ENCODE results near the gene LRCH1.
A peak's percentile ranks its signal among the peaks of the same experiment; 100 is the strongest.

The LRCH1 gene

DNA sequence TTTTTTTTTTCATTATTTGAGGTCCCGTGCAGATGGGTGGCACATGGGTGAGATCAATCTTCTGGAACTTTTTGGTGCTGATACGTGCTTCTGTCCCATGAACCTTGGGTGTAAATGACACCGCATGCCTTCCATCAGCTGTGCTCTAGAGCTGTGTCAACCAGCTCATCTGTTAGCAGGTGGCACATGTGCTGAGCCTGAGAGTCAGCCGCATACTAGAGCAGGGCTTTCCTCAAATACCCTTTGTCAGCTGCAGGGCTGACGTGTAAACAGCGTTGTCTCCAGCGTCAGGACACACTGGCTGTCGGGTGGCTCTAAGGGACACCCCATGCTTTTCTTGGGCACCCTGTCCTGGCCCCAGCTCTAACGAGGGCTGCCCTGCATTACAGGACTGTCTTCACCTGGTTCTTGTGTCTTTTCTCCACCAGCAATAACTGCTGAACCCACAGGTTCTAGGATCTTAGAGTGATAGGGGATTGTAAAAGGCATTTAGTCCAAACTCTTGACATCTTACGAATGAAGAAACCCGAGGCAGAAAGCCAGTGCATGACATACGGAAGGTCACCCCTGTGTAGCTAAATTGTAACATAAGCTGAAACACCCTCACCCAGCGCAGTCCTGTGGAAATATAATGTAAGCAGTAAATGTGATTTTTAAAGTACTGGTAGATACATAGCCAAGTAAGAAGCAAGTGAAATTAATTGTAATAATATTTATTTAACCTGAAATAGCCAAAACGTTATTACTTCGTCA is 119.5 kb downstream of the LRCH1 start:
- H3K79me2 ChIP-seq (ENCODE audit: insufficient read depth, low read depth): 0 out of 2 replicates have a peak, but pooled peaks cover 10% of the 10 kb centered on the region
- peaks cover 30% of the 10 kb centered on the region for H3K4me1 ChIP-seq (ENCODE audit: low read depth, poor library complexity, severe bottlenecking)
- H4K20me1 ChIP-seq (ENCODE audit: insufficient read depth): no peaks in the 10 kb centered on the region
- H3K27me3 ChIP-seq (ENCODE audit: insufficient read depth, low read depth): no peaks in the 10 kb centered on the region
- no peak overlapping the region for H3K4me3 ChIP-seq (IDR thresholded peaks at IDR 0.05; ENCODE audit: insufficient read depth, low read depth, low read length)
- no peak overlapping the region for H2AFZ ChIP-seq (ENCODE audit: low read depth)
- TF ChIP-seq, protein P1, sequence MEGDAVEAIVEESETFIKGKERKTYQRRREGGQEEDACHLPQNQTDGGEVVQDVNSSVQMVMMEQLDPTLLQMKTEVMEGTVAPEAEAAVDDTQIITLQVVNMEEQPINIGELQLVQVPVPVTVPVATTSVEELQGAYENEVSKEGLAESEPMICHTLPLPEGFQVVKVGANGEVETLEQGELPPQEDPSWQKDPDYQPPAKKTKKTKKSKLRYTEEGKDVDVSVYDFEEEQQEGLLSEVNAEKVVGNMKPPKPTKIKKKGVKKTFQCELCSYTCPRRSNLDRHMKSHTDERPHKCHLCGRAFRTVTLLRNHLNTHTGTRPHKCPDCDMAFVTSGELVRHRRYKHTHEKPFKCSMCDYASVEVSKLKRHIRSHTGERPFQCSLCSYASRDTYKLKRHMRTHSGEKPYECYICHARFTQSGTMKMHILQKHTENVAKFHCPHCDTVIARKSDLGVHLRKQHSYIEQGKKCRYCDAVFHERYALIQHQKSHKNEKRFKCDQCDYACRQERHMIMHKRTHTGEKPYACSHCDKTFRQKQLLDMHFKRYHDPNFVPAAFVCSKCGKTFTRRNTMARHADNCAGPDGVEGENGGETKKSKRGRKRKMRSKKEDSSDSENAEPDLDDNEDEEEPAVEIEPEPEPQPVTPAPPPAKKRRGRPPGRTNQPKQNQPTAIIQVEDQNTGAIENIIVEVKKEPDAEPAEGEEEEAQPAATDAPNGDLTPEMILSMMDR (conservative IDR thresholded peaks at IDR 0.05; ENCODE audit: low read depth, low read length): no peak
- no peak overlapping the region for H3K27ac ChIP-seq
- no peak overlapping the region for H3K9ac ChIP-seq
- H3K36me3 ChIP-seq (ENCODE audit: insufficient read depth): no peaks in the 10 kb centered on the region
- no peak overlapping the region for H3K4me2 ChIP-seq

DNA sequence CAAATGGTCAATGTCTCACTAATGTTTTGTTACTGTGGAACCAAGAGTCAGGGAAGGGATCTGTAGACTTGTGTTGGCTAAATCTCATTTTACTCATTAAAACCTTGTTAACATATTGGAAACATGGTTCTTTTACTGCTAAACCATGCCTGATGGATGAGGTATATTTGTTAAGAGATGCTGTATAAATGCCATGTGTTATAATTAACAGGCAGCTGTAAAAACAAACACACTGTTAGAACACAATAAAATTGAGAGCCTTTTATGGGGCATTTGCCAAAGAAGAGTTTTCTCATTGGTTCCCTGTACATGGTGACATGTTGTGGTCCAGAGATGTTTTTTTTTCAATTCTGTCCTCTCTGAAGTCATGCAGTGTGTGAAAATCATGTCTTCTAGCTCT is 122.0 kb downstream of the LRCH1 start:
- H3K36me3 ChIP-seq (ENCODE audit: insufficient read depth): no peaks in the 10 kb centered on the region
- H3K4me1 ChIP-seq (ENCODE audit: low read depth, poor library complexity, severe bottlenecking): peaks cover 29% of the 10 kb centered on the region
- TF ChIP-seq, protein P1 (conservative IDR thresholded peaks at IDR 0.05; ENCODE audit: low read depth, low read length): no peak
- H3K9ac ChIP-seq: no peak overlapping the region
- H3K4me2 ChIP-seq: no peak overlapping the region
- 0 out of 2 replicates have a peak, but pooled peaks cover under 1% of the 10 kb centered on the region for H3K79me2 ChIP-seq (ENCODE audit: insufficient read depth, low read depth)
- H4K20me1 ChIP-seq (ENCODE audit: insufficient read depth): no peaks in the 10 kb centered on the region
- no peak overlapping the region for H3K27ac ChIP-seq
- no peak overlapping the region for H2AFZ ChIP-seq (ENCODE audit: low read depth)
- no peaks in the 10 kb centered on the region for H3K27me3 ChIP-seq (ENCODE audit: insufficient read depth, low read depth)
- H3K4me3 ChIP-seq (IDR thresholded peaks at IDR 0.05; ENCODE audit: insufficient read depth, low read depth, low read length): no peak overlapping the region

DNA sequence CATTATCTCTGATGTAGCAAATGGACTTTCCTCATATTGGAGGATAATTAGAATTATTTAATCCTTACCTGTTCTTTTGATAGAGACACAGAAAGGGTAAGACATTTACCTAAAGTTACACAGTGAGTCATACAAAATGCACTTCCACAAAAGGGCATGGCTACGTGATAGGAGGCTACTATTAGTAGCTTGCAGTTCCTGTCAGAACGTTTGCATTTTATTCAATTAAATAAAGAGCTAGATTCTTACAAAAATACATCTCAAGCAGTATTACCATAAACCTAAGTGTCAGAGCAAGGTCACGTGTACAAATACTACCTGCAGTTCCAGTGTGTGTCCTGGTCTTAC is 123.4 kb downstream of the LRCH1 start:
- H3K27me3 ChIP-seq (ENCODE audit: insufficient read depth, low read depth): no peaks in the 10 kb centered on the region
- TF ChIP-seq, protein P1 (conservative IDR thresholded peaks at IDR 0.05; ENCODE audit: low read depth, low read length): no peak
- no peak overlapping the region for H3K4me2 ChIP-seq
- H4K20me1 ChIP-seq (ENCODE audit: insufficient read depth): no peaks in the 10 kb centered on the region
- H2AFZ ChIP-seq (ENCODE audit: low read depth): no peak overlapping the region
- no peak overlapping the region for H3K4me3 ChIP-seq (IDR thresholded peaks at IDR 0.05; ENCODE audit: insufficient read depth, low read depth, low read length)
- H3K9ac ChIP-seq: no peak overlapping the region
- H3K36me3 ChIP-seq (ENCODE audit: insufficient read depth): no peaks in the 10 kb centered on the region
- no peak overlapping the region for H3K27ac ChIP-seq
- no peaks in the 10 kb centered on the region for H3K79me2 ChIP-seq (ENCODE audit: insufficient read depth, low read depth)
- H3K4me1 ChIP-seq (ENCODE audit: low read depth, poor library complexity, severe bottlenecking): peaks cover 34% of the 10 kb centered on the region

DNA sequence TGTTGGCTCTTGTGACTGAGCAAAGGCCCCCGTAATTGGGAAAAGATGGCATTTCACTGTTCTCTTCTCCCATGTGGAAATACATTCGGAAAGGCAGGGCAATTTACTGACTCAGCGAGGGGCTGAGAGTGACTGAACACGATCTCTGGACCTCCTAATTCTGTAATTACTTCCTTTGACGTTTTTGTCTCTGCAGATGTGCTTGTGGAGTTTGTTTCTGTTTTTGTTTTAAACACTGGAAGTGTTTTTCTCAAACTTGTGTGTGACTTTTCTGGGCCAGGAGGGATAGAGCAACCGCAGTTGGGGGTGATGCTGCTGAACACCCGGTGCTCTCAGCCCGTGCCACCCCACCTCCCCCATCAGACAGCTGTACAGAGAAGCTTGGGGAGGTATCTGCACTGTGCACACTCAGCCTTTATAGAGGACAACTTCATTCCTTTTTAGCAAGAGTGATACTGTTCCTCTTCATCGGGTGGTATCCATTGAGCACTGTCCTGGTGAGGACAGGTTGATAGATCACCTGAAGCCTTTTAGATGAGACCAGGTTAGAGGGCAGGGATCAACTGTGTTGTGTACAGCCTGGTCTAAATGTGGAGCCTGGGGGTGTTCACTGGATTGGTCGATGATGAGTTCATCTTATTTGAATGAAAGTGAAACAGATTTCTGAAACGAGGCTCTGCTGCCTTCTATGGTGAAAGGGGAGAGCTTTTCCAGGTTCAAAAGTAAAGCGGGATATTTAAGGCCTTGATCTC is 126.6 kb downstream of the LRCH1 start:
- H3K27me3 ChIP-seq (ENCODE audit: insufficient read depth, low read depth): no peaks in the 10 kb centered on the region
- H3K27ac ChIP-seq: peak overlapping the region; percentile 75
- peak overlapping the region; percentile 28; the same call in 1 of the 2 replicates for H2AFZ ChIP-seq (ENCODE audit: low read depth)
- no peaks in the 10 kb centered on the region for H3K36me3 ChIP-seq (ENCODE audit: insufficient read depth)
- peaks cover 34% of the 10 kb centered on the region for H3K4me1 ChIP-seq (ENCODE audit: low read depth, poor library complexity, severe bottlenecking)
- H3K4me3 ChIP-seq (IDR thresholded peaks at IDR 0.05; ENCODE audit: insufficient read depth, low read depth, low read length): no peak overlapping the region
- H3K4me2 ChIP-seq: peak overlapping the region; percentile 55
- no peaks in the 10 kb centered on the region for H4K20me1 ChIP-seq (ENCODE audit: insufficient read depth)
- TF ChIP-seq, protein P1 (conservative IDR thresholded peaks at IDR 0.05; ENCODE audit: low read depth, low read length): no peak
- peak overlapping the region; percentile 78 for H3K9ac ChIP-seq
- H3K79me2 ChIP-seq (ENCODE audit: insufficient read depth, low read depth): no peaks in the 10 kb centered on the region

Data from KMS-11 (cell line).